Activated CD4-positive, alpha-beta T cell treated with anti-CD3 and anti-CD28 coated beads, Interleukin-2, amount 50 U/mL, for 1 hour (primary cell): ENCODE data around the gene TRMT10C.
A peak's percentile ranks its signal among the peaks of the same experiment; 100 is the strongest.
"Not testable (repeated sequence)": the region's sequence is repeated elsewhere in the genome, so short reads cannot be mapped to it uniquely, and the experiment has no call there.

Source experiments
- DNase-seq: peaks from one replicate; pipeline ENCODE4 v3.0.0-alpha.2; 2020

Gene TRMT10C

GRCh38 chr3:101561630-101562328 lies at the start of gene TRMT10C:
Gene TRMT10C (plus strand): TSS chr3:101561868. CDS start chr3:101564782, 2,914 bp downstream.
- peak; percentile 88 for DNase-seq

- peak; percentile 28 for DNase-seq
Measured at GRCh38 chr3:101512396-101512645, 49.3 kb upstream of the TRMT10C start.

GRCh38 chr3:101512646-101513418 lies 48.8 kb upstream of the TRMT10C start, which contains the start of gene SENP7:
Gene SENP7 (minus strand): TSS chr3:101513212. CDS start chr3:101513130, 82 bp downstream.
- peak; percentile 69 for DNase-seq

GRCh38 chr3:101513419-101513986 lies 48.2 kb upstream of the TRMT10C start:
- DNase-seq = no peak

GRCh38 chr3:101518421-101518871 lies 43.2 kb upstream of the TRMT10C start:
- DNase-seq = peak; percentile 8

- no peak for DNase-seq
Measured at GRCh38 chr3:101519685-101520365, 41.8 kb upstream of the TRMT10C start.

GRCh38 chr3:101521211-101521701 lies 40.4 kb upstream of the TRMT10C start:
- peak; percentile 14 for DNase-seq

- no peak for DNase-seq
Measured at GRCh38 chr3:101527441-101527840, 34.2 kb upstream of the TRMT10C start.

- DNase-seq = no peak
Measured at GRCh38 chr3:101527906-101528305, 33.8 kb upstream of the TRMT10C start.

GRCh38 chr3:101529816-101530685 lies 31.6 kb upstream of the TRMT10C start:
- no peak for DNase-seq

GRCh38 chr3:101530686-101531047 lies 31.0 kb upstream of the TRMT10C start:
- DNase-seq = no peak

GRCh38 chr3:101531473-101532086 lies 30.1 kb upstream of the TRMT10C start:
- DNase-seq = no peak

GRCh38 chr3:101532783-101533602 lies 28.7 kb upstream of the TRMT10C start:
- DNase-seq = no peak

- DNase-seq = no peak
Measured at GRCh38 chr3:101533603-101533968, 28.1 kb upstream of the TRMT10C start.

- DNase-seq = no peak
Measured at GRCh38 chr3:101535221-101535620, 26.4 kb upstream of the TRMT10C start.

- no peak for DNase-seq
Measured at GRCh38 chr3:101536266-101536665, 25.4 kb upstream of the TRMT10C start.

- DNase-seq = not testable (repeated sequence)
Measured at GRCh38 chr3:101536955-101537354, 24.7 kb upstream of the TRMT10C start.

- DNase-seq = no peak
Measured at GRCh38 chr3:101542957-101543356, 18.7 kb upstream of the TRMT10C start.

GRCh38 chr3:101544161-101544850 lies 17.4 kb upstream of the TRMT10C start:
- DNase-seq = no peak

- DNase-seq = no peak
Measured at GRCh38 chr3:101548527-101549105, 13.1 kb upstream of the TRMT10C start.
